ENCODE data around the gene CSRNP2. TPM values are rescaled to one million over a fixed set of nuclear protein-coding genes. Genes with fewer than 3 reads are reported as not detected.

Gene CSRNP2
- total and polyA plus RNA-seq, 2 of the 4 experiments (the other 2 are of a cell fraction), result 14.0 to 21.7 TPM

DNA sequence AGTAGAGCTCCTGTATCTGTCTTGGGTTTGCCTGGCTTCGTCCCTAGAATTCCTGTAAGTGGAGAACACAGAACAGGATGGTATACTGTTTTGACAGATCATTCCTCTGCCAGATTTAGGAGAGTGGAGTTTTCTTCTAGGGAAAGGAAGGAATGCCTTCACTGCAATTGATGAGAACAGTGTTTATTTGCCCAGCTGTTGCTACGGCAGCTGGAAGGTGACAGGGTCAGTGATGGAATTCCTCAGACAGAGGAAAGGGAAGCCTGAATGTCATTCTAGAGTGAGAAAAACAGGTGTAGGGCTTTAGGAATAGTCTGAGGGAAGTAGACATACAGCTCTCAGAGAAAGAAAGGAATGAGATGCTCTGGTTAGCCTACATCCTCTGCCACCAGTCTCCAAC is 11.7 kb downstream of the CSRNP2 start:
- Histone ChIP-seq H4K8ac (ENCODE audit: low read depth in 2 of 2, low read length in 2 of 2) (no peak overlapping the region), H3K4me2 (ENCODE audit: low read depth, low read length) (no peak overlapping the region), H4K20me1 (ENCODE audit: insufficient read depth, low read length) (peaks cover 27% of the 10 kb centered on the region), H3K27me3 (ENCODE audit: control insufficient read depth, insufficient read depth, low read length) (no peaks in the 10 kb centered on the region), H2BK20ac (ENCODE audit: low read depth, low read length) (no peak overlapping the region), H3K36me3 (ENCODE audit: control insufficient read depth, insufficient read depth, low read length) (peaks cover 53% of the 10 kb centered on the region), H2BK120ac (ENCODE audit: low read depth, low read length) (no peak overlapping the region), H3K14ac (replicated peaks; ENCODE audit: low read depth, low read length) (no peak overlapping the region), H3K9me3 (ENCODE audit: control insufficient read depth, insufficient read depth, low read length) (no peaks in the 10 kb centered on the region), H3K27ac (ENCODE audit: insufficient read depth, low read length) (no peak overlapping the region), H2AFZ (replicated peaks; ENCODE audit: low read length, poor library complexity) (no peak overlapping the region), H2AK5ac (ENCODE audit: low read depth, low read length) (no peak overlapping the region), H3K23ac (ENCODE audit: low read depth, low read length) (no peak overlapping the region), H2BK15ac (ENCODE audit: low read depth, low read length) (no peak overlapping the region), H4K5ac (ENCODE audit: low read depth, low read length) (no peak overlapping the region), H2AK9ac (replicated peaks; ENCODE audit: low read depth, low read length, poor library complexity) (no peak overlapping the region), H3K56ac (ENCODE audit: extremely low read depth, insufficient read depth, low read length) (no peak overlapping the region), H3K79me1 (ENCODE audit: low read depth in 1 of 2, low read length in 2 of 2) (peaks cover 15 to 60% of the 10 kb centered on the region in 2 experiments), H3K4me3 (ENCODE audit: insufficient read depth, low read depth, low read length) (no peak overlapping the region), H3K4ac (ENCODE audit: low read depth, low read length) (no peak overlapping the region), H3K4me1 (ENCODE audit: control insufficient read depth, insufficient read depth, low read length) (peaks cover 5% of the 10 kb centered on the region; the same call in 1 of the 2 replicates), H3K9me1 (ENCODE audit: insufficient read depth, low read length) (peaks cover 17% of the 10 kb centered on the region), H3K9ac (ENCODE audit: low read depth, low read length) (no peak overlapping the region), H2BK5ac (ENCODE audit: low read depth, low read length, poor library complexity, severe bottlenecking) (no peak overlapping the region), H4K91ac (ENCODE audit: insufficient read depth, low read depth, low read length) (no peak overlapping the region), H3K18ac (ENCODE audit: low read depth, low read length) (no peak overlapping the region)
- WGBS, 2 experiments (ENCODE audit: extremely low coverage in 2 of 2, insufficient read length in 1 of 2), result 20% methylated on average over 1 of the region's 2 CpGs; no CpG with 5 or more reads in 1 of the 2 experiments
- TF ChIP-seq ELK1 (IDR thresholded peaks at IDR 0.05; ENCODE audit: borderline replicate concordance, low read depth, low read length) (no peak), FOS (IDR thresholded peaks at IDR 0.05; ENCODE audit: low read depth, low read length) (no peak), RCOR1 (IDR thresholded peaks at IDR 0.05; ENCODE audit: insufficient replicate concordance, low read length) (no peak), MXI1 (IDR thresholded peaks at IDR 0.05; ENCODE audit: borderline replicate concordance, low read depth, low read length) (no peak), CEBPB (IDR thresholded peaks at IDR 0.05; ENCODE audit: low read depth, low read length) (no peak), MAZ (IDR thresholded peaks at IDR 0.05; ENCODE audit: borderline replicate concordance, low read depth, low read length) (no peak), SMC3 (IDR thresholded peaks at IDR 0.05; ENCODE audit: low read depth, low read length) (no peak), NFE2L2 (IDR thresholded peaks at IDR 0.05; ENCODE audit: low read depth, low read length) (no peak), CHD1 (IDR thresholded peaks at IDR 0.05; ENCODE audit: low read depth, low read length) (no peak), POLR2A (IDR thresholded peaks at IDR 0.05; ENCODE audit: low read depth, low read length) (no peak), BHLHE40 (IDR thresholded peaks at IDR 0.05; ENCODE audit: low read depth, low read length) (no peak), MAFK (IDR thresholded peaks at IDR 0.05; ENCODE audit: low read depth, low read length) (no peak), RFX5 (IDR thresholded peaks at IDR 0.05; ENCODE audit: low read depth, low read length) (no peak), RAD21 (IDR thresholded peaks at IDR 0.05; ENCODE audit: low read length) (no peak)
- TF ChIP-seq, protein P1, sequence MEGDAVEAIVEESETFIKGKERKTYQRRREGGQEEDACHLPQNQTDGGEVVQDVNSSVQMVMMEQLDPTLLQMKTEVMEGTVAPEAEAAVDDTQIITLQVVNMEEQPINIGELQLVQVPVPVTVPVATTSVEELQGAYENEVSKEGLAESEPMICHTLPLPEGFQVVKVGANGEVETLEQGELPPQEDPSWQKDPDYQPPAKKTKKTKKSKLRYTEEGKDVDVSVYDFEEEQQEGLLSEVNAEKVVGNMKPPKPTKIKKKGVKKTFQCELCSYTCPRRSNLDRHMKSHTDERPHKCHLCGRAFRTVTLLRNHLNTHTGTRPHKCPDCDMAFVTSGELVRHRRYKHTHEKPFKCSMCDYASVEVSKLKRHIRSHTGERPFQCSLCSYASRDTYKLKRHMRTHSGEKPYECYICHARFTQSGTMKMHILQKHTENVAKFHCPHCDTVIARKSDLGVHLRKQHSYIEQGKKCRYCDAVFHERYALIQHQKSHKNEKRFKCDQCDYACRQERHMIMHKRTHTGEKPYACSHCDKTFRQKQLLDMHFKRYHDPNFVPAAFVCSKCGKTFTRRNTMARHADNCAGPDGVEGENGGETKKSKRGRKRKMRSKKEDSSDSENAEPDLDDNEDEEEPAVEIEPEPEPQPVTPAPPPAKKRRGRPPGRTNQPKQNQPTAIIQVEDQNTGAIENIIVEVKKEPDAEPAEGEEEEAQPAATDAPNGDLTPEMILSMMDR (conservative IDR thresholded peaks at IDR 0.05; ENCODE audit: low read depth, low read length), result no peak
- TF ChIP-seq, protein P2, sequence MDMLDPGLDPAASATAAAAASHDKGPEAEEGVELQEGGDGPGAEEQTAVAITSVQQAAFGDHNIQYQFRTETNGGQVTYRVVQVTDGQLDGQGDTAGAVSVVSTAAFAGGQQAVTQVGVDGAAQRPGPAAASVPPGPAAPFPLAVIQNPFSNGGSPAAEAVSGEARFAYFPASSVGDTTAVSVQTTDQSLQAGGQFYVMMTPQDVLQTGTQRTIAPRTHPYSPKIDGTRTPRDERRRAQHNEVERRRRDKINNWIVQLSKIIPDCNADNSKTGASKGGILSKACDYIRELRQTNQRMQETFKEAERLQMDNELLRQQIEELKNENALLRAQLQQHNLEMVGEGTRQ (IDR thresholded peaks at IDR 0.05; ENCODE audit: low read depth, low read length), result no peak
- peak; percentile 77 for ATAC-seq (ENCODE audit: low read depth)
- DNase-seq, result peak; percentile 57
- intact Hi-C loops (cut with micrococcal nuclease) (no loop called here), in situ Hi-C loops (cut with MboI; ENCODE audit: low sequenced_read_pairs) (no loop called here), dilution Hi-C loops (cut with HindIII; ENCODE audit: low sequenced_read_pairs, unreplicated experiment) (no loop called here)
- no TSS peak for BruUV-seq (replicated peaks)
- CTCF ChIA-PET, result no interaction called here
- POLR2A ChIA-PET (ENCODE audit: unreplicated experiment), result no interaction called here
